GM12801 (cell line): ENCODE results near the gene FGB.

ENCODE experiments used
- TF ChIP-seq, protein P1 (sequence below): IDR thresholded peaks from one replicate; pipeline ENCODE4 v1.5.1; 2011; ENCODE audit warnings: control low read depth; ENCODE audit not compliant: insufficient read length; ENCODE audit errors: extremely low read depth

FGB gene

DNA sequence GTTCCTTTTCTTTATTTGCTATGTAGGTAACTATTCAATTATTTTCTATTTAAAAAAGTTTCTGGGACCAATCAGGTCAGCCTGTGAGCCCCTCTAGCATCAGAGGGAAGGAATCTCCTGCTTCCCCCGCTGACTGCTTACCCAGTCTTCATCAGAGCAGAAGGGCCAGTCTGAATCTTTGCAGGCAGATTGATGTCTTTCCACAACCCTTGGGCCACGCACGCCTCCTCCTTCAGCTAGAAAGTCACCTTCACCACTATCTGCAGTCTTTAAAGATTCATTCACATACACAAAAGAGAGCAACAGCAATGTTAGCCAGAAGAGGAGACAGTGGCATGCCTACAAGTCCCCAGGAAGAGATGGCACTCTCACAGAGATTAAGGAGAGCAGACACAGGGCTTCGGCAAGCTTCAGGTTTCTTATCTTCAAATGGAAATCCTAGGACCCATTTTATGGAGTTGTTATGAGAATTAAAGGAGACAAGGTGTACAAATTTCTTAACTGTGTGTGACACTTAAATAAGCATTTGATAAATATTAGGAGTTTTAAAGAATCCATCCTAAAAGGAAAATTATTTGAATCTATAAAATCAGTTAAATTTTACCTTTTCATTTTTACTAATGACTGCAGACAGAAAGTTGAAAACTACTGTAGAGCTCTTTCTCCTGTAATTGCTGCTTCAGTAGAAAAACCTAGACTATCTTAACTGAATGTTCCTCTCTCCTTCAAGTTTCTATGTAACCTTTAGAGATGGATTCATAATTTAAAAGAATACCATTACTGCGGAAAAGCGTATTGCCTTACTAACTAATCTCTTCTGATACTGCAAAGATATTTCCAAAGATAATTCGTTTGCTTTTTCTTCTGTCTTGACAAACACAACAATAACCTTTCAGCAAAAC lies 26.7 kb downstream of the FGB start:
- TF ChIP-seq, protein P1, sequence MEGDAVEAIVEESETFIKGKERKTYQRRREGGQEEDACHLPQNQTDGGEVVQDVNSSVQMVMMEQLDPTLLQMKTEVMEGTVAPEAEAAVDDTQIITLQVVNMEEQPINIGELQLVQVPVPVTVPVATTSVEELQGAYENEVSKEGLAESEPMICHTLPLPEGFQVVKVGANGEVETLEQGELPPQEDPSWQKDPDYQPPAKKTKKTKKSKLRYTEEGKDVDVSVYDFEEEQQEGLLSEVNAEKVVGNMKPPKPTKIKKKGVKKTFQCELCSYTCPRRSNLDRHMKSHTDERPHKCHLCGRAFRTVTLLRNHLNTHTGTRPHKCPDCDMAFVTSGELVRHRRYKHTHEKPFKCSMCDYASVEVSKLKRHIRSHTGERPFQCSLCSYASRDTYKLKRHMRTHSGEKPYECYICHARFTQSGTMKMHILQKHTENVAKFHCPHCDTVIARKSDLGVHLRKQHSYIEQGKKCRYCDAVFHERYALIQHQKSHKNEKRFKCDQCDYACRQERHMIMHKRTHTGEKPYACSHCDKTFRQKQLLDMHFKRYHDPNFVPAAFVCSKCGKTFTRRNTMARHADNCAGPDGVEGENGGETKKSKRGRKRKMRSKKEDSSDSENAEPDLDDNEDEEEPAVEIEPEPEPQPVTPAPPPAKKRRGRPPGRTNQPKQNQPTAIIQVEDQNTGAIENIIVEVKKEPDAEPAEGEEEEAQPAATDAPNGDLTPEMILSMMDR = no peak

DNA sequence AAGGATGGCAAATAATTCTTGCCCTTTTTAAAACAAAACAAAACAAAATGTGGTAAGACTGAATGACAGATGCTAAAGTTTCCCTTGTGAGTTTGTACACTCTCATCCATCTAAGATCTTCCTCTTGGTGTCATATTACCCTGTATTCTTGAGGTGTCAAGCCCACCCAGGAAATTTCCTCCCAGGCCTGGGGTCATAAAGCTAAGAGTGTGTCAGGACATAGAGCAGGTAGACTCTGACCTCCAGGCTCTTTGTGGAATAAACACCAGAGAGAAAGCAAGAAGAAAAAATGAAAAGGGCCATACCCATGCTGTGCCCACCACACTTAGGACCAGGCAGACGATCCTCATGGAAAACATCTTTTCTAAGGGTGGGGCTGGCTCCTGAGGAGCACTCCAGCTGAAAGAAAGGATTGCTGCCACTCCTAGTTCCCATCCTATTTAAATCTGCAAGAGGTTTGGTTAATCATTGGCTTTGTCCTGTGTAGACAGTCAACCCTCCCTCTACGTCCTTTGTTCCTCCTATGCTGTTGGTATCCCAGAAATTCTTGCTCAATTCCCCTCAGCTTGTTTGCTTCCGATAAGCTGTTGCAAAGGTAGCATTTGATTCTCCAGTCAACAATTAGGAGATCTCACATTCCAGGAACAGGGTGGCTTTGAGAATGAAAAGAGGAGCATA lies 27.7 kb downstream of the FGB start, which contains the start of gene FGA:
Gene FGA, minus strand, starts transcription at position 414 of the 678 bp plus-strand sequence. Its CDS starts 55 bp downstream, at position 359.
- TF ChIP-seq, protein P1 = no peak

DNA sequence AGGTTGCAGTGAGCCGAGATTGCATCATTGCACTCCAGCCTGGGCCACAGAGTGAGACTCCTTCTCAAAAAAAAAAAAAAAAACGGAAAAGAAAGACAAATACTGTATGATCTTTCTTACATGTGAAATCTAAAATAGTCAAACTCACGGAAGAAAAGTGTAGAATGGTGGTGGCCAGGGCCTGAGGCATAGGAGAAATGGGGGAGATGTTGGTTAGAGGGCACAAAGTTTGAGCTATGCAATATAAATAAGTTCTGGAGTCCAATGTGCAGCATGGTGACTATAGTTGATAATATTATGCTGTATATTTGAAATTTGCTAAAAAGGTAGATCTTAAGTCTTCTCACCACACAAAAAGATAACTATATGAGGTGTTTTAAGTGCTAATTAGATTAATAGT lies 29.1 kb downstream of the FGB start:
- TF ChIP-seq, protein P1 = no peak

DNA sequence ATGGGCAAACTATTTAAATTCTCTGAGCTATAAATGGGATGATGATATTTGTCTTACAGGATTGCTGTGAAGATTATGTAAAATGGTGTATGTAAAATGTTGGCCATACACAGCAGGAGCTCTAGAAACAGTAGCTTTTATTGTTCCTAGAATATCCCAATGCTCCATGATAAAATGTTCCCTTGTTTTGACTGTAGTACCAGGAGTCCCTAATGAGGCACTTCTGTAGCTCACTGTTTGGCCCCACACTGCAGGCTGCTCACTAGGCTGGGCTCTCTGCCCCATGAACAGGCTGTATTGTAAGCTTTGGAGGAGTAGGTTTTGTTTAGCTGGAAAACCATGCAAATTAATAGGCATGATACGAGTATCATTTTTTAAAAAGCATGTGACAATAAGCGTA lies 31.1 kb downstream of the FGB start:
- TF ChIP-seq, protein P1 = no peak

DNA sequence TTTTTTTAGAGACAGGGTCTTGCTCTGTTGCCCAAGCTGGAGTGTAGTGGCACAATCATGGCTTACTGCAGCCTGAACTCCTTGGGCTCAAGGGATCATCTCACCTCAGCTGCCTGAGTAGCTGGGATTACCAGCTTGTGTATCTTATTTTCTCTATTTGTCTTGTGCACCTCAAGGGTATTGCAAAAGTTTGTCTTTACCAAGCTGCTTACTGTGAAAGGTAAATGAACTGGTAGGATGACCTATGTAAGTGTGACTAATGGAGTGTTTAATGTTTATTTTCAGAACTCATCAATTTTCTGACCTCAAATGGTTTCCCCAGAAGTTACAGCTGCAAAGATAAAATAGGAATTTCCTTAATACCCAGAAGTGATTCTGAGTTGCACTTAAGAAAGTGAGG lies 33.0 kb downstream of the FGB start:
- TF ChIP-seq, protein P1 = no peak

DNA sequence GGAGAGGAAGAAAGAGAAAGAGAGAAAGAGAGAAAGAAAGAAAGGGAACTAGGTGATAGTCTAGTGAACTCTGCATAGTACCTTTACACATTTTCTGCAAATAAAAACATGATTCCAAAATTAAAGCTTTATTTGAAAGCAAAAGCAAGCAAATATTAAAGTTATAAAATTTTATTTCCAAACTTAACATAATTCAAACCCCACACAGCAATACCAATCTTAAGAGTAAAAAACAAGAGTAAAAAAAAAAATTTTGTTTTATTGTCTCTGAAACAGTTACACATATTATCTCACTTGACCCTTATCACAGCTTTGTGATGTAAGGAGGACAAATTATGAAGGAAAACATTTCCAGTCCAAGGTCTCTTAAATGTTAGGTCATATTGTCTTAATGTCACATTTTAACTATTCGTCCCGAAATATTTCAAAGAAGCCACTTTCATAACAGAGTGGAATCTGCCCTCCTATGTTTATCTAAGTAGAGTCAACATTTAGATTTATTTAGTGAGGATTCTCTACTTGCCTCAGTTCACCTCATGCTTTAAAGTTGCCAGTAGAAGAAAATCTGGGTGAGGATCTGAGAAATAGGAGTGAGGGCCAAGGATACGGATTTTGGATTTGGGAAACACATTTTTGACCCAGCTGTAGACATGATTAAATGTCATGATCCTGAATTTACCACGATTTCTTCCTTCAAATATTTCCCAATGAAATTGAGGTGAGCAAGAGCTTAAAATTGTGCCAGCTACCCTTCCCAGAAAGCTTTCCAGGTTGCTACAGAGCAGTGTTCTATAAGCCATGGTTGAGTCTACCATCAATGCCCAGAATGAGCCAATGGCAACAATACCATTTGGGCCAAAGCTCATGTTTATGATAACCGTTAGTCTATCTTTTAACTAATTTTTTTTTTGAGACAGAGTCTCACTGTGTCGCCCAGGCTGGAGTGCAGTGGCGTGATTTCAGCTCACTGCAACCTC lies 35.3 kb downstream of the FGB start:
- TF ChIP-seq, protein P1 = no peak
